ENCODE results near the gene MLST8.
"Not testable (repeated sequence)": the region's sequence is repeated elsewhere in the genome, so short reads cannot be mapped to it uniquely, and the experiment has no call there.

MLST8 gene

GRCh38 chr16:2189252-2189893 is 15.9 kb upstream of the MLST8 start:
- no peak for FAIRE-seq

DNA sequence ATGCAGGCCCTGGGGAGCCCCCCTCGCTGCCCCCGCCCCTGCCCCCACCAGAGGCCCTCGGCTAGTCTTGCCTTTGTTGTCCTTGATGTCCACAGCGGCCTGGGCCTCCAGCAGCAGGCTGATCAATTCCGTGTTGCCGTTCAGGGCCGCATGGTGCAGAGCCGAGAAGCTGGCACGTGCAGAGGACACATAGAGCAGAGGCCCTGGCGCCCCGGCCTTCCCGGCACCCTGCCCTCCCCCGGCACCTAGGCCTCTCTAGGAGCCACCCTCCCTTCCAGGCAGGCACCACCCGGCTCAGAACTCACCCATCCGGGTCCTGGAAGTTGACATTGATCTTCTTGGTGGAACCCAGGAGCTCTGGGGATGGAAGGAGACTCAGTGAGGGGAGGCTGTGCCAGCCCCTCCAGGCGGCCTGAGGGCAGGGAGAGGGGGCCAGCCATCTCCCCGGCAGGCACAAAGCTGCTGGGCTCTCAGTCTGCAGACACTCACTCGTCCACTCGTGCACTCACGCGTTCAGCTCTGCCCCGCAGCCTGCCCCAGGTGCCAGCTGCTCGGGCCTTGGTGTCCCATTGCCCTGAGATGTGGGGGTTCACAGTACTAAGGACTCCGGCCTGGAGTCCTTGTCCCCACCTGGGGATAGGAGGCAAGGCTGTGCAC is 15.1 kb upstream of the MLST8 start:
- FAIRE-seq (no peak), DNase-seq (ENCODE audit: insufficient read length, low spot score) (no peak)

More at GRCh38 chr16:2189252-2189893, 15.9 kb upstream of the MLST8 start:
- no peak for DNase-seq (ENCODE audit: insufficient read length, low spot score)

GRCh38 chr16:2190659-2191445 is 14.4 kb upstream of the MLST8 start:
- DNase-seq (ENCODE audit: insufficient read length, low spot score) (no peak), FAIRE-seq (no peak)

DNA sequence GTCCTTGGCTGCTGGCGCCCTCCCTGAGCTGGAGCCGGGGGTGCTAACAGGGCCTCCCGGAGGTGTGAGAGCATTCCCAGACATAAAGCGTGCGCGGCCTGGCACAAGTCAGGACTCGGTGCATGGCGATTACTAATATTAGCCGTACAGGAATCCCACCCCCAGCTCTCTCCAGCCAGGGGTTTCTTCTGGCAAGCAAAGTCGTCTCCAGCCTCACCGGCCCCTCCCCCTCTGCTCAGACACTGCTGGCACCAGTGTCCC is 13.9 kb upstream of the MLST8 start:
- no peak for DNase-seq (ENCODE audit: insufficient read length, low spot score)
- no peak for FAIRE-seq

GRCh38 chr16:2194166-2194834 is 11.0 kb upstream of the MLST8 start:
- FAIRE-seq (no peak), DNase-seq (ENCODE audit: insufficient read length, low spot score) (peak; percentile 45)

DNA sequence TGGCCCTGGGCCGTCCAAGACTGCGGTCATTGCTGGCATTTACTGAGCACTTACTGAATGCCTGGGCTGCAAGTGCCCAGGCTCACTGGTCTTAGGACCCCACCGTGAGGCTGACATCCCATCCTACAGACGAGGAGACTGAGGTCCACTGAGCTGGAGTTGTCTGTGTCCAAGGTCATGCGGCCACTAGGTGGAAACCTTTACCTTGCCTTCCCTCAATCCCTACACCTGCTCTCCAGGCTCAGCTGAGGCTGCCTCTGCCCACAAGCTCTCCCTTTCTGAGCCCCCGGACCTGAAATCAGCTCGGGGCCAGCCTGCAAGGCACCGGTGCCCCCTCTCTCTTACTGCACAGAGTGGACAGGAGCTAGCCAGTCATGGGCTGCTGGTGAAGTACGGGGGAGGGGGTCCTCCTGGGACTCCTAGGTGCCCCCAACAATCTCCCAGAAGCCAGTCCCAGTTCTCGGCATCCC is 10.4 kb upstream of the MLST8 start:
- no peak for FAIRE-seq
- peak; percentile 65 for DNase-seq (ENCODE audit: insufficient read length, low spot score)

DNA sequence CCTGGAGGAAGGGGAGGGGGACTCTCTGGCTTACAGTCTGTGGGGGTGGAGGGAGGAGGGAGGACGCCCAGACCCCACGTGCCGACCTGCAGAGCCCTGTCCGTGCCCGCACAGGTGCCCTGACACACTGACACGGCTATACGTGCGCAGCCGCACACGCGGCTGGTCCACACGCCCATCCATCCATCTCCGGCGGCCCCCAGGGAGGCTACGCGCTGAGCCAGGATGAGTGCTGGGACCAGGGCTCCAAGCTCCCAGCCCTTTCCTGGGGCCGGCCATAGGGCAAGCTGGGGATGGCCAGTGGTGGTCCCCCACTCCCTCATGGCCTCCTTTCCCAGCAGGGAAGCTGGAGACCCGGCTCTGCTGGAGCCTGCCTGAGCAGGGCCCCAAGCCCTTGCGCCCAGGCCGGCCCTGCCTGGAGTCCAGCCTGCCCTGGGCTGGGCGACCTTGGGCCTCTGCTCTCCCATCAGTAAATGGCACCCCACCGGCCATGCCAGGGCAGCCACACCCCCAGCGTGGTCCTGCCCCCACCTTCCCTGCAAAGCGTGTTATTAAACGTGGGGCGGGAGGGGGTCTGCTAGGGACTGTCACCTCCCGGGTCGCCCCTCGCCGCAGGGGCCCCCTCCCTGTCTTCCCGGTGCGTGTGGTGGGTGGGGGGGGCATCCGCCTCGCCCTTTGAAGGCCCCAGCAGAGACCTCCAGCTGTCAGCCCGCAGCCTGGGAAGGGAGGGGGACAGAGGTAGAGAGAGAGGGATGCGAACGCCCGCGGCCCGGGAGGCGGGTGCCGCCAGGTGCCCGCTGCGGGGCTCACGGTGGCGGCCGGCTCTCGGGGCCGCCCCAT is 9.7 kb upstream of the MLST8 start:
- FAIRE-seq = no peak
- DNase-seq (ENCODE audit: insufficient read length, low spot score) = no peak

DNA sequence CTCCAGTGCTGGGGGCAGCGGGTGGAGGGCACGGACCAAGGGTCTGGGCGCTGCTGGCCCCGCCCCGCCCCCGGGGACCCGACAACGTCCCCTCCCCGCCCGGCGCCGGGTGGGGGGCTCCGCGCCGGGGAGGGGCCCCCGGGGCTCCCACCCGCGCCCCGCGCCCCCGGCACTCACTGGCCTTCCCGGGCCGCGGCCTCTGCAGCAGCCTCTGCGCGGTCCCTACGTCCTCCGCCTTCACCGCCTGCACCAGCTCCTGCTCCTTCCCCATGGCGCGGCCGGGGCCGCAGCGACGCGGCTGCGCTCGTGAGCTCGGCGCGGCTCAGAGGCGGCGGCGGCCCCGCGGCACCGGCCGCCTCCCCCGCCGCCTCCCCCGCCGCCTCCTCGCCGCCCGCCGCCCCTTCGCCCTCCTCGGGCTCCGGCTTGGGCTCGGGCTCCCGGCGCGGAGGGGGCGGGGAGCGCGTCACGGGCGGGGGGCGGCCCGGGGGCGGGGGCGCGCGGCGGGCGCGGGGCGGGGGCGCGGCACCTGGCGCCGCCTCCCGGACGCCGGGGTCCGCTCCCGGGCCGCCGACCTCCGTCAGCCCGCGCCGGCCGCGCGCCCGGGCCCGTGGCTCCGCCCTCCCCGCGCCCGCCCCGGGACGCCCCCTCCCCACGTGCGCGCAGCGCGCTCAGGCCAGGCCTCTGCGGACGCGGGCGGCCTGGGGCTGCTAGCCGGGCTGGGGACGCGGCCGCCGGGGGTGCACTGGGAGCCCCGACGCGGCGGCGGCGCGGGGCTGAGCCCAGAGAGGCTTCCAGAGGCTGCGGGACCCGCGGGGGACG is 8.9 kb upstream of the MLST8 start, which contains the start of gene CASKIN1:
TSS of gene CASKIN1 (minus strand) at position 444 of the 819 bp plus-strand sequence. CDS start at position 271, 173 bp downstream.
- no peak for FAIRE-seq
- no peak for DNase-seq (ENCODE audit: insufficient read length, low spot score)

DNA sequence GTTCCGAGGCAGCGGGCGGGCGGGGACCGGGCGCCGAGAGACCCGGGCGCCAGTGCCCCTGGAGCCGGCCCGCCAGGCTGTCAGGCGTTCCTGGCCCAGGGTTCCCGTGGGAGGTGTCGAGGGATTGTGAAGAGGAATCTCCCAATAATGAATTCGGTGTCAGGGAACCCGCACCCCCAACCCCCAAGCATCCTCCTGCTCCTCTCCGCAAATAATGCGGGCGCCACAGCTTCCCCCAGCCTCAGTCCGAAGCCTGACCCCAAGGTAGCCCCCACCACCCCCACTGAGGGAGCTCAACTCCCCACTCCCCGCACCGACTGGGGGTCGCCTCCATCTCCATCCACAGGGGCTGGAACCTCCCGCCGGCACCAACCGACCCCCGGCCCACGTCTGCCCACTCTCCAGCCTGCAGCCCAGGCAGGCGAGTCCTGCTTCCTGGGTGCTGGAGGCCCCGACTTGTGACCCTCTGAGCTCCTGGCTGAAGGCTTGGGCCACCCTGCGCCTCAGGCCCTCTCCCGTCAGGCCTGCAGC is 8.2 kb upstream of the MLST8 start:
- FAIRE-seq (no peak), DNase-seq (ENCODE audit: insufficient read length, low spot score) (no peak)

GRCh38 chr16:2197765-2198164 is 7.5 kb upstream of the MLST8 start:
- DNase-seq (ENCODE audit: insufficient read length, low spot score) (no peak), FAIRE-seq (no peak)

GRCh38 chr16:2198283-2198682 is 7.0 kb upstream of the MLST8 start:
- FAIRE-seq = no peak
- no peak for DNase-seq (ENCODE audit: insufficient read length, low spot score)

- FAIRE-seq (no peak), DNase-seq (ENCODE audit: insufficient read length, low spot score) (no peak)
Observed at GRCh38 chr16:2199095-2199494, 6.2 kb upstream of the MLST8 start.

- FAIRE-seq (no peak), DNase-seq (ENCODE audit: insufficient read length, low spot score) (no peak)
Observed at GRCh38 chr16:2199621-2200139, 5.6 kb upstream of the MLST8 start.

GRCh38 chr16:2200313-2200712 is 4.9 kb upstream of the MLST8 start:
- DNase-seq (ENCODE audit: insufficient read length, low spot score) (no peak), FAIRE-seq (no peak)

GRCh38 chr16:2203119-2203688 is 2.0 kb upstream of the MLST8 start:
- DNase-seq (ENCODE audit: insufficient read length, low spot score); FAIRE-seq: not testable (repeated sequence)

DNA sequence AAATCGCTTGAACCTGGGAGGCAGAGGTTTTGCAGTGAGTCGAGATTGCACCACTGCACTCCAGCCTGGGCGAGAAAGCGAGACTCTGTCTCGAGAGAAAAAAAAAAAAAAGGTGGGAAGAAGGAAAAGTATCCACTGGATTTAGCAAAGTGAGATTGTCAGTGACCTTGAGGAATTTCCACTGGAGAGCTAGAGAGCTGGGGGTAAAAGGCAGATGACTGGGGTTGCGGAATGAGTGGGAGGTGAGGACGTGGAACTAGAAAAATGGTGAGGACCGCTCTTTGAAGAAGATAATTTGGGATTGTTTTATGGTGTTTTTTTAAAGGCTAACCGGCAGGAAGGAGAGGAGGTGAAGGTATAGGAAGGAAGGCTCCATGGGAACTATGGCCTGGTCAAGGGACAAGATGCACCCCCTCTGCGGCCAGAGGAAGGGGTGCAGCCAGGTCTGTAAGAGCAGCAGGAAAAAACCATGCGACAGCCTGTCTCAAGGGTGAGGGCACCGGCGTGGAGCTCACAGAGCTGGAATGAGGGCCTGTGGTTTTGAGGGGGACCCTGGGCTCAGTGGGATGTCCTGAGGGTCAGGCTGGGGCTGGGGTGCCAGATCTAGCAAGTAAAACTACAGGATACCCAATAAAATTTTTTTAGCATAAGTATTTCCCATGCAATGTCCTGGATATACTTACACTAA is 694 bp upstream of the MLST8 start:
- no peak for DNase-seq (ENCODE audit: insufficient read length, low spot score)

DNA sequence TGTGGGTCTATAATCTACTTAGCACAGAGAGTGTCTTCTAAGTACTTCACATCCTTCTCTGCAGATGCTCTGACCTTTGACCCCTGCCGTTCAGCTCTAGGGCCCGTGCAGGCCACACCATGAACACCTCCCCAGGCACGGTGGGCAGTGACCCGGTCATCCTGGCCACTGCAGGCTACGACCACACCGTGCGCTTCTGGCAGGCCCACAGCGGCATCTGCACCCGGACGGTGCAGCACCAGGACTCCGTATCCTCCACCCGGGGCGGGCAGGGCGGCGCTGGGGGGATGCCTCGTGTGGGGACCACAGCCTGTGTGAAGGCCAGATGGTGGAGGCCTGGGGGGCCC is 686 bp downstream of the MLST8 start:
- FAIRE-seq (peak; percentile 23), DNase-seq (ENCODE audit: insufficient read length, low spot score) (no peak)

More for the DNA sequence above, 694 bp upstream of the MLST8 start:
- FAIRE-seq = no peak

DNA sequence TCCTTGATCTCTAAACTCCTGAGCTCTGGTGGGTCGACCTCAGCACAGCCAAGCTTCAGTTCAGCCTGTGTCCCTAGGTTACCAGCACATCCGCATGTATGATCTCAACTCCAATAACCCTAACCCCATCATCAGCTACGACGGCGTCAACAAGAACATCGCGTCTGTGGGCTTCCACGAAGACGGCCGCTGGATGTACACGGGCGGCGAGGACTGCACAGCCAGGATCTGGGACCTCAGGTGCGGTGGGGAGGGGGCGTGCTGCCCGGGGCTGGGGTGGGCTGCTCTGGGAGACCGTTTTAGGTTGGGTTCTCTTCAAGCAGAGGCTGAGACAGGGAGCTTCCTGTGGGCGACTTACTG is 1.1 kb downstream of the MLST8 start:
- DNase-seq (ENCODE audit: insufficient read length, low spot score) = no peak
- peak; percentile 16 for FAIRE-seq

All from HTR-8/SVneo (cell line).